Ascending aorta (tissue), 2 donors: ENCODE results near the gene CREBRF. TPM values are rescaled to one million over a fixed set of nuclear protein-coding genes. Genes with fewer than 3 reads are reported as not detected.

ENCODE experiments used
- DNase-seq, 2 donors: peaks; one replicate each; pipeline ENCODE4 v3.0.0-alpha.2; 2019; ENCODE audit warnings: low spot score in 2 of 2
- H3K27ac ChIP-seq, 2 donors: fragments of 200-600 bp; sonication (generic); one replicate each; pipeline ENCODE4 v1.5.1; 2016 to 2017; ENCODE audit warnings: mild to moderate bottlenecking in 1 of 2
- H3K27me3 ChIP-seq: fragments of 200-600 bp; sonication (generic); one replicate; pipeline ENCODE4 v1.5.1; 2017
- H3K36me3 ChIP-seq, 2 donors: fragments of 200-600 bp; sonication (generic); one replicate each; pipeline ENCODE4 v1.5.1; 2016
- H3K4me1 ChIP-seq, 2 donors: fragments of 200-600 bp; sonication (generic); one replicate each; pipeline ENCODE4 v1.5.1; 2016 to 2017; ENCODE audit warnings: mild to moderate bottlenecking in 1 of 2
- H3K4me3 ChIP-seq, 2 donors: fragments of 200-600 bp; sonication (generic); one replicate each; pipeline ENCODE4 v1.5.1; 2016 to 2017; ENCODE audit warnings: mild to moderate bottlenecking in 1 of 2
- H3K9me3 ChIP-seq, 2 donors: fragments of 200-600 bp; sonication (generic); one replicate each; pipeline ENCODE4 v1.5.1; 2016
- intact Hi-C: fragments of 100-400 bp; cut with DNase I; formaldehyde crosslinking; loops from one replicate; pipeline ENCODE4 v1.15.1; 2023
- total RNA-seq: library from RNA; depleted of rRNA; stranded (reverse); fragments of >200 nt; gene quantifications from one replicate; pipeline ENCODE4 v1.1.0, GENCODE V29; 2016
- TF ChIP-seq, protein P1 (sequence below), 3 experiments: fragments of 200-600 bp in 2 of 3; fragments of 450-650 bp in 1 of 3; sonication (generic) in 2 of 3; IDR thresholded peaks; one replicate each; pipeline ENCODE4 v1.5.1; 2016 to 2019; ENCODE audit warnings: antibody characterized with exemption in 3 of 3, mild to moderate bottlenecking in 1 of 3, moderate library complexity in 1 of 3

The CREBRF gene, protein sequence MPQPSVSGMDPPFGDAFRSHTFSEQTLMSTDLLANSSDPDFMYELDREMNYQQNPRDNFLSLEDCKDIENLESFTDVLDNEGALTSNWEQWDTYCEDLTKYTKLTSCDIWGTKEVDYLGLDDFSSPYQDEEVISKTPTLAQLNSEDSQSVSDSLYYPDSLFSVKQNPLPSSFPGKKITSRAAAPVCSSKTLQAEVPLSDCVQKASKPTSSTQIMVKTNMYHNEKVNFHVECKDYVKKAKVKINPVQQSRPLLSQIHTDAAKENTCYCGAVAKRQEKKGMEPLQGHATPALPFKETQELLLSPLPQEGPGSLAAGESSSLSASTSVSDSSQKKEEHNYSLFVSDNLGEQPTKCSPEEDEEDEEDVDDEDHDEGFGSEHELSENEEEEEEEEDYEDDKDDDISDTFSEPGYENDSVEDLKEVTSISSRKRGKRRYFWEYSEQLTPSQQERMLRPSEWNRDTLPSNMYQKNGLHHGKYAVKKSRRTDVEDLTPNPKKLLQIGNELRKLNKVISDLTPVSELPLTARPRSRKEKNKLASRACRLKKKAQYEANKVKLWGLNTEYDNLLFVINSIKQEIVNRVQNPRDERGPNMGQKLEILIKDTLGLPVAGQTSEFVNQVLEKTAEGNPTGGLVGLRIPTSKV
- 16.3 TPM for total RNA-seq

DNA sequence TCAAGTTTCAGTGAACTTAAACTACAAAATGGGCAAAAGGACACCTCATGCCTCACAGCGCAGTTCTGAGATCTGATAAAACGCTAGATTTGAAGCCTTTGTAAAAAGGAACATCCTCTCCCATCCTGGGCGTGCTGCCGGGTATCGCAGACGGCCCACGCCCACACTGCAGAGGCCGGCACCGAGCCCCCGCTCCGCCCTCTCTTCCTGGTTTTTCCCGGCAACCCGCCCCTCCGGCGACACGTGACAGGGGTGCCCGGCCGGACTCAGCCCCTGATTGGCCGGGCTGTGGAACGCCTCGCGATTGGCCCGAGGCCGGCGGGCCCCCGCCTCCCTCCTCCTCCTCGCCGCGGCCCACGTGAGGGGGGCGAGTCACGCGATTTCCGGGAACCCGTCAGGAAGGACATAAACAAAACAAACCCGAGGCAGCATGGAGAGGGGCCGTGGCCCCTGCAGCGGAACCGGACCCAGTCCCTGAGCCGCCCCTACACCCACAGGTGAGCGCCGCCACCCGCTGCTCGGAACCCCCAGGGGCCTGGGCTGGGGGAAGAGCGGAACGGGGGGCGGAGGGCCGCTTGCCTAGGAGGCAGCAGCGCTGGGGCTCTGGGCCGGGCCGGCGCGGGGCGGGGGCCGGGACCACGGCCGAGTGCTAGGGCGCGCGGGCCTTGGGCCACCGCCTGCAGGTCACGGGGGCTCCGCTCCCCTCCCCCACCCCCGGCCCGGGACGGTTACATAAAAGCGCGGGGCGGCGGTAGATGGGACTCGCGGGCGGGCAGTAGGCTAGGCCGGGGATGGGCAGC lies at the start of gene CREBRF:
Gene CREBRF, plus strand, starts transcription at position 370 of the 800 bp plus-strand sequence. CDS start 24,424 bp downstream, outside the sequence.
- H3K4me1 ChIP-seq = peaks cover 0 to 19% of the 10 kb centered on the region in 2 donors
- H3K36me3 ChIP-seq = peaks cover 0 to 5% of the 10 kb centered on the region in 2 donors
- H3K27ac ChIP-seq = peak within 1 kb of the TSS; percentile 93 to 100
- H3K9me3 ChIP-seq = no peaks in the 10 kb centered on the region
- TF ChIP-seq, protein P1, sequence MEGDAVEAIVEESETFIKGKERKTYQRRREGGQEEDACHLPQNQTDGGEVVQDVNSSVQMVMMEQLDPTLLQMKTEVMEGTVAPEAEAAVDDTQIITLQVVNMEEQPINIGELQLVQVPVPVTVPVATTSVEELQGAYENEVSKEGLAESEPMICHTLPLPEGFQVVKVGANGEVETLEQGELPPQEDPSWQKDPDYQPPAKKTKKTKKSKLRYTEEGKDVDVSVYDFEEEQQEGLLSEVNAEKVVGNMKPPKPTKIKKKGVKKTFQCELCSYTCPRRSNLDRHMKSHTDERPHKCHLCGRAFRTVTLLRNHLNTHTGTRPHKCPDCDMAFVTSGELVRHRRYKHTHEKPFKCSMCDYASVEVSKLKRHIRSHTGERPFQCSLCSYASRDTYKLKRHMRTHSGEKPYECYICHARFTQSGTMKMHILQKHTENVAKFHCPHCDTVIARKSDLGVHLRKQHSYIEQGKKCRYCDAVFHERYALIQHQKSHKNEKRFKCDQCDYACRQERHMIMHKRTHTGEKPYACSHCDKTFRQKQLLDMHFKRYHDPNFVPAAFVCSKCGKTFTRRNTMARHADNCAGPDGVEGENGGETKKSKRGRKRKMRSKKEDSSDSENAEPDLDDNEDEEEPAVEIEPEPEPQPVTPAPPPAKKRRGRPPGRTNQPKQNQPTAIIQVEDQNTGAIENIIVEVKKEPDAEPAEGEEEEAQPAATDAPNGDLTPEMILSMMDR (IDR thresholded peaks at IDR 0.05) = no peak
- intact Hi-C loops = loop anchor here (1.0 to 5.0 kb wide), 5 partner anchors 39 to 869 kb away; partner anchors contain the start of genes ATP6V0E1, BNIP1, STK10 and UBTD2
- peak; percentile 91 to 99 for DNase-seq
- no peaks in the 10 kb centered on the region for H3K27me3 ChIP-seq
- H3K4me3 ChIP-seq = peak within 1 kb of the TSS; percentile 76 to 98

DNA sequence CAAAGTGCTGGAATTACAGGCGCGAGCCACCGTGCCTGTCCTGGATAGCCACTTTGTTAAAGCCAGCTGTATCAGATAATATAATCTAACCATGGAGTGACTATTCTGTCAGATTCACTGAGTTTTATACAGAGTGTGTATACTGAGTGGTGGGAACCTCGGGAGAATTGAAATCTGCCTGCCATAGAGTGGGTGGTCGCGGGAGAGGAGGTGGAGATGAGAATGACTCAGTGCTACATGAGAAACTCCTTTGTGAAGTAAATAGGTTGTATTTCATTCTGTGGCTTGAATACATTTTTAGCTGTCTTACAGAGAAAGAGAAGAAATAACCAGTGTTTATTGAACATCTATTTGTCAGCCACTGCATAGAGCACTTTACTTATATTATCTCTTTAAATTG lies 46.1 kb upstream of the CREBRF start:
- H3K9me3 ChIP-seq = no peaks in the 10 kb centered on the region
- peak in 1 of 2 donors; percentile 24 for DNase-seq
- H3K4me3 ChIP-seq = no peak overlapping the region
- no peak overlapping the region for H3K27ac ChIP-seq
- intact Hi-C loops = no loop called here
- no peaks in the 10 kb centered on the region for H3K27me3 ChIP-seq
- H3K4me1 ChIP-seq = peaks cover 0 to under 1% of the 10 kb centered on the region in 2 donors
- TF ChIP-seq, protein P1 (IDR thresholded peaks at IDR 0.05) = no peak
- no peaks in the 10 kb centered on the region for H3K36me3 ChIP-seq

- Histone ChIP-seq H3K27ac (peak overlapping the region in 1 of 2 donors; percentile 11), H3K4me3 (no peak overlapping the region)
- intact Hi-C loops = no loop called here
Measured at GRCh38 chr5:173010547-173011464, 45.3 kb upstream of the CREBRF start.

DNA sequence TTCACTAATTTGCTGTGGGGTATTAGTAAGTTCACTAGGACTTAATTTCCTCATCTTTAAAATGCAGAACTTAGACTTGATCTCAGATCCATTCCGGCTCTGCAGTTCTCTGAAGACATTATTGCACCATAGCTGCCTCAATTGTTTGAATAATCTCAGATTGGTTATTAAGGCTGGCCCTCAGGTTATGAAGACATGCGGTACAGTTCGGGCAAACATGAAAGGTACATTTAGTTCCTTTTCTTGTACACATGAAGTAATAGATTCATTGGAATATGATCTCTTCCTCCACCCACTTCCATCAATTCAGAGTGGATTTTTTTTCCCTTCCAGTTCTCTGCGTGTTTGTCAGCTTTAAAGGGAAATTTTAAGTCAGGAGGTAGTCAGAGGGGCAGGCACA lies 44.6 kb upstream of the CREBRF start:
- Histone ChIP-seq H3K9me3 (no peaks in the 10 kb centered on the region), H3K27ac (no peak overlapping the region), H3K27me3 (no peaks in the 10 kb centered on the region), H3K4me1 (peaks cover 4 to 15% of the 10 kb centered on the region in 2 donors), H3K4me3 (no peak overlapping the region), H3K36me3 (no peaks in the 10 kb centered on the region)
- DNase-seq = peak in 1 of 2 donors; percentile 28
- intact Hi-C loops = no loop called here
- TF ChIP-seq, protein P1 (IDR thresholded peaks at IDR 0.05) = no peak

More at GRCh38 chr5:173010547-173011464, 45.3 kb upstream of the CREBRF start:
- H3K9me3 ChIP-seq = no peaks in the 10 kb centered on the region
- DNase-seq = peak in 1 of 2 donors; percentile 69
- H3K36me3 ChIP-seq = no peaks in the 10 kb centered on the region
- TF ChIP-seq, protein P1 (IDR thresholded peaks at IDR 0.05) = peak; percentile 39 to 57 (median 44)
- peaks cover under 1 to 9% of the 10 kb centered on the region in 2 donors for H3K4me1 ChIP-seq
- no peaks in the 10 kb centered on the region for H3K27me3 ChIP-seq
